Measurements from ENCODE around the gene ZSWIM1. TPM values are rescaled to one million over a fixed set of nuclear protein-coding genes. Genes with fewer than 3 reads are reported as not detected.

ZSWIM1 gene
- total and polyA plus RNA-seq, 2 of the 8 experiments (the other 6 are each of a cell fraction or from before 2014, with no cell fraction given), result 14.1 to 15.6 TPM

DNA sequence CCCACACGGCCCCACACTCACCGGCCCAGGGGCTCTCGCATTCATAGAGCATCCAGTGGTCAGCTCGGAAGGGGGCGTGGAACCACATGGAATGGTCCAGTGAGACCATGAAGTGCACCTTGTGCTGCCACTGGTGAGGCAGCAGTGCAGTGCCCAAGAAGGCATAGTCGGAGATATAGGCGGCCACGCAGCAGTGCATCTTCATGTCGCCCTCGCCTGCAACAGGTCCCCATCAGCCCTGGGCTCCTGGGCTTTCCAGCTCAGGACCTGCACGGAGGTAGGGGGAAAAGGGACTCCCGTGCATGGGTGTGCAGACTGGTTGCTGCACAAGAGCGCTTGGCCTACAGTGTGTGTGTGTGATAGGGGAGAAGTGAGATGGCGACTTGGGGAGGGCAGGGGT, 37.5 kb upstream of the ZSWIM1 start:
- FAIRE-seq (no peak), DNase-seq (ENCODE audit: low read depth in 1 of 2, low spot score in 2 of 2) (no peak)
- H3K18ac ChIP-seq (ENCODE audit: extremely low read depth, low read length), result no peak overlapping the region
- no peaks in the 10 kb centered on the region for H3K79me2 ChIP-seq (ENCODE audit: control insufficient read depth in 1 of 2, insufficient read depth in 2 of 2, low read length in 2 of 2)
- H3K4me3 ChIP-seq (ENCODE audit: extremely low read depth in 1 of 4, insufficient read depth in 2 of 4, low read depth in 3 of 4, low read length in 4 of 4), result no peak overlapping the region
- no peak overlapping the region for H3K4ac ChIP-seq (replicated peaks; ENCODE audit: insufficient read length, low read depth, low read length)
- no peaks in the 10 kb centered on the region for H3K27me3 ChIP-seq (replicated peaks in 1 of 4; ENCODE audit: control insufficient read depth in 3 of 4, extremely low read depth in 1 of 4, insufficient read depth in 3 of 4, low read length in 3 of 4)
- no peak overlapping the region for H2BK120ac ChIP-seq (replicated peaks; ENCODE audit: low read depth, low read length)
- H4K8ac ChIP-seq (ENCODE audit: extremely low read depth, insufficient read depth, low read length), result no peak overlapping the region; the same call in 1 of the 2 replicates
- no peaks in the 10 kb centered on the region for H3K9me3 ChIP-seq (ENCODE audit: insufficient read depth in 2 of 2, low read depth in 1 of 2, low read length in 1 of 2)
- H3K14ac ChIP-seq (ENCODE audit: insufficient read length), result no peak overlapping the region
- no peak overlapping the region for H2AK5ac ChIP-seq (ENCODE audit: low read depth, low read length)
- no peaks in the 10 kb centered on the region for H4K20me1 ChIP-seq (replicated peaks in 1 of 2; ENCODE audit: control insufficient read depth in 1 of 2, insufficient read depth in 2 of 2, low read length in 2 of 2)
- no peak overlapping the region for H4K91ac ChIP-seq (replicated peaks; ENCODE audit: insufficient read length, low read length)
- peaks cover 15 to 56% (median 28%) of the 10 kb centered on the region in 4 experiments for H3K36me3 ChIP-seq (ENCODE audit: control insufficient read depth in 2 of 4, insufficient read depth in 4 of 4, low read length in 3 of 4)
- no peak overlapping the region for H2BK20ac ChIP-seq (ENCODE audit: low read length)
- no peak overlapping the region for H2AFZ ChIP-seq (ENCODE audit: low read length)
- TF ChIP-seq EZH2 (IDR thresholded peaks at IDR 0.05; ENCODE audit: low read depth, low read length, severe bottlenecking) (no peak), POLR2AphosphoS5 (IDR thresholded peaks at IDR 0.05; ENCODE audit: low read depth, low read length) (peak; percentile 45; the same call in 1 of the 2 replicates), SRF (IDR thresholded peaks at IDR 0.05; ENCODE audit: low read depth, low read length) (no peak), ASH2L (IDR thresholded peaks at IDR 0.05; ENCODE audit: low read length) (no peak), TEAD4 (IDR thresholded peaks at IDR 0.05; ENCODE audit: low read depth, low read length) (no peak)
- no peak overlapping the region for H3K23ac ChIP-seq (ENCODE audit: insufficient read length)
- H3K27ac ChIP-seq (ENCODE audit: low read depth, low read length), result no peak overlapping the region
- H3K4me1 ChIP-seq (replicated peaks in 1 of 4; ENCODE audit: control insufficient read depth in 3 of 4, insufficient read depth in 4 of 4, low read length in 3 of 4), result no peaks in the 10 kb centered on the region
- 92% methylated on average over 13 of the region's 14 CpGs; no CpG with 5 or more reads in 1 of the 2 experiments for WGBS, 2 experiments (ENCODE audit: extremely low coverage in 1 of 2, insufficient coverage in 1 of 2, insufficient read length in 1 of 2, insufficient replicate concordance in 2 of 2, low coverage in 1 of 2, low lambda C conversion rate in 2 of 2, missing lambda C conversion rate in 1 of 2)
- no peak overlapping the region for H2BK12ac ChIP-seq (ENCODE audit: low read depth, low read length)
- H2BK15ac ChIP-seq (ENCODE audit: low read length), result no peak overlapping the region
- H4K5ac ChIP-seq (ENCODE audit: insufficient read length, low read depth, low read length), result no peak overlapping the region
- H3K4me2 ChIP-seq (ENCODE audit: insufficient read depth in 1 of 2, low read depth in 2 of 2, low read length in 2 of 2), result no peak overlapping the region
- no peak overlapping the region for H3K9ac ChIP-seq (replicated peaks in 1 of 4; ENCODE audit: extremely low read depth in 1 of 4, low read depth in 3 of 4, low read length in 3 of 4)
- ChIA-PET POLR2A (ENCODE audit: partially characterized antibody) (interaction anchor here (0.7 to 13.8 kb wide), 5 partner anchors 10 to 110 kb away, joined by 3 to 178 read pairs (median 4); partner anchors contain the start of genes ACOT8, SNX21 and ZSWIM3), CTCF (ENCODE audit: partially characterized antibody) (no interaction called here)
- no peak overlapping the region for H3K56ac ChIP-seq (replicated peaks; ENCODE audit: insufficient read length, low read depth, low read length)
- H3K79me1 ChIP-seq (ENCODE audit: low read depth, low read length), result no peaks in the 10 kb centered on the region
- H3K23me2 ChIP-seq (ENCODE audit: low read depth, low read length), result no peaks in the 10 kb centered on the region
- H2BK5ac ChIP-seq (ENCODE audit: low read depth, low read length), result no peak overlapping the region

All from H1 (cell line).